GM13976 (cell line): ENCODE results near the gene NUP160.

ENCODE experiments used
- DNase-seq: peaks from one replicate; pipeline ENCODE4 v3.0.0; 2012; ENCODE audit warnings: low spot score
- in situ Hi-C: fragments of 300-500 bp; cut with MboI; formaldehyde crosslinking; loops from one replicate; pipeline ENCODE4 v1.12.0; 2022; ENCODE audit warnings: low sequenced_read_pairs, mixed read lengths, inconsistent platforms; ENCODE audit not compliant: unreplicated experiment
- TF ChIP-seq, protein P1 (sequence below): IDR thresholded peaks from 2 replicates; pipeline ENCODE4 v1.5.1; 2012; ENCODE audit warnings: borderline replicate concordance, mild to moderate bottlenecking; ENCODE audit not compliant: insufficient read depth; ENCODE audit errors: extremely low read depth, missing control alignments, control extremely low read depth

Gene NUP160

DNA sequence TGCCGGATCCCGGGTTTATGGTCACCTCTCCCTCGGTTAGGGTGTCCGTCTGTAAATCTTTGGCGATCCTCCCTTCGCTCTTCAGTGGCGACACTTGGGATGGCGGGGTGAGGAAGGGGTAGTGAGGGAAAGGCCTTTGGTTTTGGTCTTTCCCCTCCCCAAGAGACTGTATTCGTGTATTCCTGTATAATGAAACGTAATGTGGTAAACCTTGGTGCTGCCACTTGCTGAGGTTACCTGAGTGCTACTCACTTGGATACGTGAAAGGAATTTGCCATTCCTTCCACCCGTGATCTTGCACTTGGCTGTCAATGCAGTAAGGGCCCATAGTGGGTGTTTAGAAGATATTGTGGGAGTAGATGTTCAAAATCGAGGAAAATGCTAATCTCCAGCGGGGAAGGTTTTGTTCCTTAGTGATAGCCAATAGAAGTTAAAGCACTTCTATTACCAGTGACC, 578 bp upstream of the NUP160 start:
- DNase-seq, result no peak
- TF ChIP-seq, protein P1, sequence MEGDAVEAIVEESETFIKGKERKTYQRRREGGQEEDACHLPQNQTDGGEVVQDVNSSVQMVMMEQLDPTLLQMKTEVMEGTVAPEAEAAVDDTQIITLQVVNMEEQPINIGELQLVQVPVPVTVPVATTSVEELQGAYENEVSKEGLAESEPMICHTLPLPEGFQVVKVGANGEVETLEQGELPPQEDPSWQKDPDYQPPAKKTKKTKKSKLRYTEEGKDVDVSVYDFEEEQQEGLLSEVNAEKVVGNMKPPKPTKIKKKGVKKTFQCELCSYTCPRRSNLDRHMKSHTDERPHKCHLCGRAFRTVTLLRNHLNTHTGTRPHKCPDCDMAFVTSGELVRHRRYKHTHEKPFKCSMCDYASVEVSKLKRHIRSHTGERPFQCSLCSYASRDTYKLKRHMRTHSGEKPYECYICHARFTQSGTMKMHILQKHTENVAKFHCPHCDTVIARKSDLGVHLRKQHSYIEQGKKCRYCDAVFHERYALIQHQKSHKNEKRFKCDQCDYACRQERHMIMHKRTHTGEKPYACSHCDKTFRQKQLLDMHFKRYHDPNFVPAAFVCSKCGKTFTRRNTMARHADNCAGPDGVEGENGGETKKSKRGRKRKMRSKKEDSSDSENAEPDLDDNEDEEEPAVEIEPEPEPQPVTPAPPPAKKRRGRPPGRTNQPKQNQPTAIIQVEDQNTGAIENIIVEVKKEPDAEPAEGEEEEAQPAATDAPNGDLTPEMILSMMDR, result no peak
- in situ Hi-C loops, result no loop called here

DNA sequence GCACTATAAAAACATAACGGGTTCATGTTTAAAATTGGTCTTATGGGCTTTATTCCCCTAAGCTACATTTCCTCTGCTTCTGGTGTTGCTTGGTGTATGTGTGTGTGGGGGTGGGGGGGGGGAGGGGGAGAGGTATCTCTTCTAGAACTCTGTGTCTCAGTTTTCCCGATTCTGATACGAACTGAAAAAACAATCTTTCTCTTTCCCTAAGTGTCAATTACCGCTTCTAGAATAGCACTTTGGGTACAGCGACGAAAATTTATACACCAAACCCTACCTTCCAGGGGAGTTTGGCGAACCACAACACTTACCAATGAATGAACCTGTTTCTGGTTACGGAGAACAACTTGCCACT, 636 bp downstream of the NUP160 start:
- TF ChIP-seq, protein P1, result no peak
- in situ Hi-C loops, result no loop called here
- DNase-seq, result no peak

DNA sequence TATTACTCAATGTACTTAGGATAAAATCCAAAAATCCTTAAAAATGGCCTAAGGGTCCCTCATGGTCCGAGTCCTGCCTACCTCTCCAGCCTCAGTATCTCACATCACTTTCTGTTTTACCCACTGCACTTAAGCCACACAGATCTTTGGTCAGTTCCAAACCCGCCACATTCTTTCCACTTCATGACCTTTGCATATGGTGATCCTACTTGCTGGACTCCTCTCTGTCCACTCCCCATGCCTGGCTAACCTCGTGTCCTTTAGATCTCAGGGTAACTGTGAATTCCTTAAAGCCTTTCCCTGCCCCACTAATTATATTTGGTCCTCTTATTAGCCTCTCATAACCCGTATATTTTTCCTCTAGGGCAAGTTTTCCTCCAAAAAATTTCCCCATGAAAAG, 1.2 kb downstream of the NUP160 start:
- in situ Hi-C loops, result no loop called here
- no peak for DNase-seq
- TF ChIP-seq, protein P1, result no peak

DNA sequence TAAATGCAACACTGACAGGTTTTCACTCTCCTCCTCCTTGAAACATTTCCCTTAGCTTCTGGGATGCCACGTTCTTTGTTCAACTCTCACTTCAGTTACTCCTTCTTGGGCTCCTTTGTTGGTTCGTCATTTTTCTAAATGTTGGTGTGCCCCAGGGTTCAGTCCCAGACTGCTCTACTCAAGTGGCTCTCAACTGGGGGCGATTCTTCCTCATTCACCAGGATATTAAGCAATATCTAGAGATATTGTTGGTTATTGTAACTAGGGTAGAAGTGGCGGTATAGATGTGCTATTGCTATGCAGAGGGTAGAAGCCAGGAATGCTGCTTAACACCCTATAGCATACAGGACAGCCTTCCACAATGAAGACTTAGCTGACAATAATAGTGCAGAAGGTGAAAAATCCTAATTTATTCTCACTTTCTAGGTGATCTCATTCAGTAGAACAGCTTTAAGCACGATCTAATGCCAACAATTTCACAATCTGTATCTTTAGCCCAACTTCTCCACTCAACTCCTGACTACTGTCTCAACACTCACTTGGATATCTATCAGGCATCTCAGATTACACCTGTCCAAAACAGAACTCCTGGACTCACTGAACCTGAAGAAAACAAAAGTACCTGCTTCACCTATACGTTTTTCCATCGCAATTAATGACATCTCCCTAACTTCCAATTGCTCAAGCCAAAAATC, 4.6 kb downstream of the NUP160 start:
- in situ Hi-C loops, result no loop called here
- TF ChIP-seq, protein P1, result no peak
- DNase-seq, result no peak

DNA sequence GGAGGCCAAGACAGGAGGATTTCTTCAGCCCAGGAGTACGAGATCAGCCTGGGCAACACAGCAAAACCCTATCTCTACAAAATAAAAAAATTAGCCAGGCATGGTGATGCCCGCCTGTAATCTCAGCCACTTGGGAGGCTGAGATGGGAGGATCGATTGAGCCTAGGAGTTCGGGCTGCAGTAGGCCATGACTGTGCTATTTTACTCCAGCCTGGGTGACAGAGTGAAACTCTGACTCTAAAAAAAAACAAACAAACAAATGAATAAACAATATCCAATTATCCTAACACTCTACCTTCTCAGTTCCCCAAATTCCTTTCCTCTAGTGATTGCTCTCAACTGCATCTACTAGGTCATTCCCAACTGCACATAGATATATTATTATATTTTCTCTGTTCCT, 5.4 kb downstream of the NUP160 start:
- TF ChIP-seq, protein P1, result no peak
- DNase-seq, result no peak
- in situ Hi-C loops, result no loop called here

DNA sequence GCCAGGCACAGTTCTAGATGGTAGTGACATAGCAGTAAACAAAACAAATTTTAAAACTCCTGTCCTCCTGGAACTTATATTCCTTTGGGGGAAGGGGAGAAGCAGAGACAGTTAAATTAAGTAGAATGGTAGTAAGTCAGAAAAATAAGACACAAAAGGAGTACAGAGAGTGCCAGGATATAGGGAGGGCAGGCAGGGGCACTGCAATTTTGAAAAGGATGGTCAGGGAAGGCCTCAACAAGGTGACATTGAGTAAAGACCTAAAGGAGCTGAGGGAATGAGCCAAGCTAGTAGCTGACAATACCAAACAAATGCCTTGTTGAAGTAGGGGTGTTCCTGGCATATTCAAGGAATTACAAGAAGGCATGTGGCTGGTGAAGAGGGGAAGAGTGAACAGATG, 10.2 kb downstream of the NUP160 start:
- TF ChIP-seq, protein P1, result no peak
- in situ Hi-C loops, result no loop called here
- no peak for DNase-seq
